GM23338 (cell line): Measurements from ENCODE around the gene PRDX4. TPM values are rescaled to one million over a fixed set of nuclear protein-coding genes. Genes with fewer than 3 reads are reported as not detected.

Experiments used
- ATAC-seq: fragments of 200-7000 bp; cut with Tn5 transposase; 3 replicates; pipeline ENCODE4 v1.9.1; 2020
- DNase-seq: peaks from one replicate; pipeline ENCODE4 v3.0.0-alpha.2; 2015; ENCODE audit warnings: low spot score
- H2AFZ ChIP-seq: fragments of 200-600 bp; sonication (generic); 2 replicates; pipeline ENCODE4 v1.8.0; 2016; ENCODE audit warnings: antibody characterized with exemption, mild to moderate bottlenecking, moderate library complexity
- H3F3A ChIP-seq: fragments of 200-600 bp; sonication (generic); replicated peaks from 2 replicates; pipeline ENCODE4 v1.8.0; 2017; ENCODE audit warnings: antibody characterized with exemption, mixed run types, low read depth
- H3K27ac ChIP-seq: fragments of 200-600 bp; sonication (generic); 2 replicates; pipeline ENCODE4 v1.6.1; 2016; ENCODE audit warnings: low read depth
- H3K27me3 ChIP-seq: fragments of 200-600 bp; sonication (generic); 2 replicates; pipeline ENCODE4 v1.8.0; 2016; ENCODE audit warnings: mild to moderate bottlenecking, mixed run types, moderate library complexity; ENCODE audit not compliant: insufficient read depth
- H3K36me3 ChIP-seq: fragments of 200-600 bp; sonication (generic); 2 replicates; pipeline ENCODE4 v1.8.0; 2016; ENCODE audit warnings: mild to moderate bottlenecking; ENCODE audit not compliant: insufficient read depth
- H3K4me1 ChIP-seq: fragments of 200-600 bp; sonication (generic); 2 replicates; pipeline ENCODE4 v1.8.0; 2016; ENCODE audit warnings: mild to moderate bottlenecking, moderate library complexity; ENCODE audit not compliant: insufficient read depth
- H3K4me2 ChIP-seq: fragments of 200-600 bp; sonication (generic); 2 replicates; pipeline ENCODE4 v1.7.1; 2017; ENCODE audit warnings: mixed run types
- H3K4me3 ChIP-seq: fragments of 200-600 bp; sonication (generic); 2 replicates; pipeline ENCODE4 v1.6.1; 2016; ENCODE audit warnings: mixed run types
- H3K79me2 ChIP-seq: fragments of 200-600 bp; sonication (generic); replicated peaks from 2 replicates; pipeline ENCODE4 v1.8.0; 2017; ENCODE audit warnings: mild to moderate bottlenecking; ENCODE audit not compliant: insufficient read depth
- H3K9me2 ChIP-seq: fragments of 200-600 bp; sonication (generic); 2 replicates; pipeline ENCODE4 v1.8.0; 2017; ENCODE audit not compliant: insufficient read depth
- H4K20me1 ChIP-seq: fragments of 200-600 bp; sonication (generic); replicated peaks from 2 replicates; pipeline ENCODE4 v1.8.0; 2017; ENCODE audit warnings: mild to moderate bottlenecking; ENCODE audit not compliant: insufficient read depth
- H3K27ac Mint-ChIP-seq: 2 replicates; pipeline ENCODE4 v1.8.0; 2020; ENCODE audit warnings: inconsistent platforms, mild to moderate bottlenecking, moderate library complexity, mixed read lengths
- H3K27me3 Mint-ChIP-seq: 3 replicates; pipeline ENCODE4 v1.8.0; 2022; ENCODE audit warnings: low read depth, mild to moderate bottlenecking, moderate library complexity, mixed read lengths, inconsistent platforms; ENCODE audit not compliant: insufficient read depth, poor library complexity
- H3K36me3 Mint-ChIP-seq: 3 replicates; pipeline ENCODE4 v1.8.0; 2021; ENCODE audit warnings: low read depth, mild to moderate bottlenecking, inconsistent platforms, moderate library complexity, mixed read lengths
- H3K4me1 Mint-ChIP-seq: 3 replicates; pipeline ENCODE4 v1.8.0; 2020; ENCODE audit warnings: mild to moderate bottlenecking, inconsistent platforms, mixed read lengths
- H3K4me3 Mint-ChIP-seq: 3 replicates; pipeline ENCODE4 v1.8.0; 2021; ENCODE audit warnings: moderate library complexity, mild to moderate bottlenecking, inconsistent platforms, mixed read lengths
- H3K9me3 Mint-ChIP-seq: 3 replicates; pipeline ENCODE4 v1.8.0; 2020; ENCODE audit warnings: moderate library complexity, mild to moderate bottlenecking, inconsistent platforms, mixed read lengths
- CREB1 ChIP-seq: fragments of 250-450 bp; sonication (Bioruptor Pico); IDR thresholded peaks from 2 replicates; pipeline ENCODE4 v1.5.0; 2020; ENCODE audit warnings: low read depth, mild to moderate bottlenecking, moderate library complexity
- CTCF ChIP-seq, 2 experiments: fragments of 200-600 bp in 1 of 2; sonication (generic) in 1 of 2; conservative IDR thresholded peaks; 2 replicates each; pipeline versions ENCODE4 v1.5.1 to v1.6.1; 2016 to 2017; ENCODE audit warnings: antibody characterized with exemption in 2 of 2, low read depth in 2 of 2, mild to moderate bottlenecking in 2 of 2, moderate library complexity in 1 of 2
- ETS1 ChIP-seq: IDR thresholded peaks from 2 replicates; pipeline ENCODE4 v1.6.1; 2016; ENCODE audit warnings: antibody characterized with exemption
- EZH2 ChIP-seq: fragments of 200-600 bp; sonication (generic); IDR thresholded peaks from one replicate; pipeline ENCODE4 v1.8.0; 2017; ENCODE audit warnings: antibody characterized with exemption, mild to moderate bottlenecking, low read depth; ENCODE audit not compliant: unreplicated experiment
- EZH2phosphoT487 ChIP-seq: fragments of 200-600 bp; sonication (generic); IDR thresholded peaks from one replicate; pipeline ENCODE4 v1.8.1; 2018; ENCODE audit warnings: antibody characterized with exemption; ENCODE audit not compliant: unreplicated experiment
- JUNB ChIP-seq: IDR thresholded peaks from one replicate; pipeline ENCODE4 v1.6.1; 2016; ENCODE audit warnings: antibody characterized with exemption; ENCODE audit not compliant: unreplicated experiment
- NANOG ChIP-seq: IDR thresholded peaks from 2 replicates; pipeline ENCODE4 v1.6.1; 2016; ENCODE audit warnings: antibody characterized with exemption, borderline replicate concordance
- POLR2AphosphoS5 ChIP-seq: IDR thresholded peaks from 2 replicates; pipeline ENCODE4 v1.6.1; 2016; ENCODE audit warnings: antibody characterized with exemption, low read depth
- REST ChIP-seq: IDR thresholded peaks from one replicate; pipeline ENCODE4 v1.6.1; 2018; ENCODE audit warnings: antibody characterized with exemption; ENCODE audit not compliant: unreplicated experiment
- STAT1 ChIP-seq: IDR thresholded peaks from one replicate; pipeline ENCODE4 v1.6.1; 2016; ENCODE audit warnings: antibody characterized with exemption; ENCODE audit not compliant: unreplicated experiment
- ZNF114 ChIP-seq: fragments of 250-450 bp; sonication (Bioruptor Pico); IDR thresholded peaks from 2 replicates; pipeline ENCODE4 v1.5.0; 2020; ENCODE audit warnings: mild to moderate bottlenecking, moderate library complexity
- ZNF331 ChIP-seq: fragments of 250-450 bp; sonication (Bioruptor Pico); IDR thresholded peaks from 2 replicates; pipeline ENCODE4 v1.5.0; 2020; ENCODE audit warnings: low read depth, mild to moderate bottlenecking, moderate library complexity
- ZNF462 ChIP-seq: fragments of 250-450 bp; sonication (Bioruptor Pico); IDR thresholded peaks from 2 replicates; pipeline ENCODE4 v1.5.0; 2020; ENCODE audit warnings: mild to moderate bottlenecking, moderate library complexity
- polyA plus RNA-seq: library from polyadenylated mRNA; unstranded; fragments of >200 nt; fragmentation: Nextera tagmentation; extraction: Ambion mirVana; gene quantifications from 2 replicates; pipeline ENCODE4 v1.2.1, GENCODE V29; 2016
- total RNA-seq: library from RNA; depleted of rRNA; stranded (reverse); fragments of >200 nt; shearing (Covaris generic); gene quantifications from 2 replicates; pipeline ENCODE4 v1.2.3, GENCODE V29; 2014

Gene PRDX4
- total and polyA plus RNA-seq, 2 experiments from 2014 or later = 101 to 139 TPM

- H3K27me3 Mint-ChIP-seq = no peaks in the 10 kb centered on the region
- ATAC-seq (no peak), DNase-seq (no peak)
- no peaks in the 10 kb centered on the region for H3K27me3 ChIP-seq
- no peak overlapping the region for H3K4me3 ChIP-seq
- H3K4me1 Mint-ChIP-seq = no peaks in the 10 kb centered on the region
- no peak for TF ChIP-seq REST
- no peak for TF ChIP-seq STAT1
- TF ChIP-seq EZH2phosphoT487 = no peak
- TF ChIP-seq CTCF (conservative IDR thresholded peaks at IDR 0.05; ENCODE audit: low read depth in 2 of 2) = no peak
- TF ChIP-seq NANOG = no peak
- TF ChIP-seq EZH2 = no peak
- TF ChIP-seq ETS1 = no peak
- TF ChIP-seq ZNF114 (CRISPR knock-in tag) = no peak
- TF ChIP-seq ZNF331 (CRISPR knock-in tag) = no peak
- no peak for TF ChIP-seq JUNB
- TF ChIP-seq ZNF462 (CRISPR knock-in tag) = no peak
- no peak for TF ChIP-seq CREB1 (CRISPR knock-in tag)
- TF ChIP-seq POLR2AphosphoS5 = no peak
- no peaks in the 10 kb centered on the region for H3K9me2 ChIP-seq
- H3F3A ChIP-seq = no peaks in the 10 kb centered on the region
- H4K20me1 ChIP-seq = no peaks in the 10 kb centered on the region
- H3K79me2 ChIP-seq = no peaks in the 10 kb centered on the region
- no peaks in the 10 kb centered on the region for H3K36me3 ChIP-seq
- no peaks in the 10 kb centered on the region for H3K4me1 ChIP-seq
- no peak overlapping the region for H3K4me3 Mint-ChIP-seq
- no peak overlapping the region for H2AFZ ChIP-seq
- H3K36me3 Mint-ChIP-seq = no peaks in the 10 kb centered on the region
- H3K27ac ChIP-seq = no peak overlapping the region
- no peak overlapping the region for H3K27ac Mint-ChIP-seq
- H3K4me2 ChIP-seq = no peak overlapping the region
- H3K9me3 Mint-ChIP-seq = no peaks in the 10 kb centered on the region
These were observed 45.5 kb upstream of the PRDX4 start for GRCh38 chrX:23621621-23622265.
